ENCODE data around the gene CPNE9.

GRCh38 chr3:9750556-9751411, 47.2 kb downstream of the CPNE9 start:
- TF ChIP-seq ZNF510 (CRISPR knock-in tag; IDR thresholded peaks at IDR 0.05; ENCODE audit: low read depth), result no peak
- TF ChIP-seq CTCF (CRISPR knock-in tag; IDR thresholded peaks at IDR 0.05), result no peak
- no peak for TF ChIP-seq HOXD1 (CRISPR knock-in tag; IDR thresholded peaks at IDR 0.05)
- TF ChIP-seq ASH2L (IDR thresholded peaks at IDR 0.05; ENCODE audit: insufficient read length, low read depth, low read length), result no peak

Data from HepG2 (cell line).